GM19043 (cell line): ENCODE data around the gene MYO1B.

Experiments
- ATAC-seq: cut with Tn5 transposase; IDR thresholded peaks from one replicate; pipeline ENCODE4 v1.9.1; 2021; ENCODE audit warnings: low read depth; ENCODE audit not compliant: unreplicated experiment

The MYO1B gene

DNA sequence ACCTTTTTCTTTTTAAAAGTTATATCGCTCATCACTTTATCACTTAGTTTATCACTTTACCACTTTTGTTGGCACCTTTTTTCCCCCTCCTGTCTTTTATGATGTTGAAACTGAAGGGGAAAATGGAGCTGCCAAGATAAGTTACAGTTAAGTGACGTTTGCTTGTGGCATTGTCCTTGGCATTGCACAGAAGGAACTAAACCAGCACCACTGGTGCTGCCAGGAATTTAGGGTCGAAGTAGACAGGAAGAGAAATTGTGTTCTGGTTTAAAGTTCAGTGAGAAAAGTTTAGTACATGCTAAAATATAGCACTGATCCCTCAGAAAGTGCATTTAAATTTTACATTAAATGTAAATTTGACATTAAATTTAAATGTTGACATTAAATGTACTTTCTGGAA, 49.9 kb downstream of the MYO1B start:
- ATAC-seq, result no peak

DNA sequence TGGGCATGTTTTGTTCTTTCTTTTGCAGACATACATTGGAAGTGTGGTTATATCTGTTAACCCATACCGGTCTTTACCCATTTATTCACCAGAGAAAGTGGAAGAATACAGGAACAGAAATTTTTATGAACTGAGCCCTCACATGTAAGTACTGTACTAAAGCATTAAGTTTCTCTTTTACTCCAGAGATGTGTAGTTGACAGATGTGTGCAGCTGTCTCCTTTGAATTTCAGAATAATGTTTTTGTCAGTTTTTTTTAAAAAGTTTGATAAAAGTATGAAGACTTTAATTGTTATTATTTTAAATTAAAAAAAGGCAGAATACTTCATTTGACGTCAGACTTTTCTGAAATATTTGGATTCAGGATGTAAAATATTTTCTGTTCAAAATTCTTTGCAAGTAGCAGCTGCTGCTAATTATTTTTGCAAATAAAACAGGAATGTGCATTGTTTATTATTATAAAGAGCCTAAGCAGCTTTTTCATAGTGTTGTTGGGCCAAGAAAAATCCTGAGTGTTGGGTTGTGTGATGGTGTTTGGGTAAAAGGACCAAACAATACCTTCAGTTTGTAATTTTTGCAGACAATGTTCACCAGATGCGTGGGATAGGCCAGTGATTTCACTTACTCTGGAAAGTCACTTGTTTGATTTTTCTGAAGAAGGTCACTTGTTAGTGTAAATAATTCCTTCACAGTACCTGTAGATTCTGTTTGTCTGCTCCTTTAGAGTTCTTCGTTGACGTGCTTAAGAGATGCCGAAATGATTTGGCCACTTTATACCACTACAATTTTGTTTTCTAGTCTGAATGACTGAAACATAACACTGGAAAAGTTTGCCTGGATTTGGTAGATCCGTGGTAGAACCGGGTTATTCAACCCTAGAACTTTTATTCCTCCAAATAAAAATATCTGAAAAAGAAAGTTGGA, 51.1 kb downstream of the MYO1B start:
- ATAC-seq, result no peak

DNA sequence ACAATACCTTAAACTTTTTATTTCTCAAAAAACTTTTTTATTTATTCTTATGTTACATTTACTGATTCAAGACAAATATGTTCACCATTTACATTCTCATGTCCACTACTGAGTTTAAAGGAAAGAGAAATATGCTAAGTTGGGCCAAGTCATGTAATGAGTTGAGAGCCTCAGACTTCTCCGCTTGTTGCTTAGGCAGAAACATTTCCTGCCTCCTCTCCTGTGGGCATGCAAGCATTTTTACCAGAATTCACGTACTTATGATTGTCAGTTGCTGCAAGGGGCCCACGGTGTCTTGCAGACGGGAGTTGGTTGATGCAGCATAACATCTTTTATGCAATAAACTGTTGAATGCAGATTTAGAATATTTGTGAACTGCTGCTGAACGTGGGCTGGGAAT, 51.8 kb downstream of the MYO1B start:
- no peak for ATAC-seq

DNA sequence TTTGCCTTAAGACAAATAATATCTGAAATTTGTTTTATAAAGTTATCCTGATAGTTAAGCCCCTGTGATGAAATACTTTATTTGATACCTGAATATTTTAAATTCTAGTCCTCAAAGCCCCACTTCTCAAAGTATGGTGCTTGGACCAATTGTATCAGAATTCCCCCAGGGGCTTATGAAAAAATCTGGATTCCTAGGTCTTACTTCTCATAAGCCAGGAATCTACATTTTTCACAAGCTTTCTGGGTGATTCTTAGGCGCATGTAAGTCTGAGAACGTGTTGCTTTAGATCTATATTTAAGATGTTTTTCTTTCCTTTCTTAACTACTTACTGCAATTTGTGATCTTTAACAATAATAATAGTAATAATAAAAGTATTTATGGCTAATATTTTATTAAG, 53.1 kb downstream of the MYO1B start:
- no peak for ATAC-seq

DNA sequence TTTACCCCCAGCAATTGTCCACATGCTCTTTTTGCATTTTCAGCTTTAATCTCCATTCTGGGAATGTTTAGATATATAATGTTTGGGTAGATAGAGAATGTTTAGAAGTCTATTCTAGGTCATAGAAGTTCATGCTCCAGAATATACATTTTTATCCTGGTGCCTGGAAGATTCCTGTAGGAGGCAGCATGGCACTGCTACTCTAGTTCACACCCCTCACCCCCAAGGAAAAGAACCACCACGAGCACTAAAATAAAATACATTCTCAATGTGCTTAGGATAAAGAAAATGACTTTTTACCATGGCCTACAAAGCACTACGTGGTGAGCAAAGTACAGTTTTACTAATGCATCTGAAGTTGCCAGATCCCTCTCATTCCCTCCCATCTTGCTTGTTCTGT, 53.8 kb downstream of the MYO1B start:
- no peak for ATAC-seq

DNA sequence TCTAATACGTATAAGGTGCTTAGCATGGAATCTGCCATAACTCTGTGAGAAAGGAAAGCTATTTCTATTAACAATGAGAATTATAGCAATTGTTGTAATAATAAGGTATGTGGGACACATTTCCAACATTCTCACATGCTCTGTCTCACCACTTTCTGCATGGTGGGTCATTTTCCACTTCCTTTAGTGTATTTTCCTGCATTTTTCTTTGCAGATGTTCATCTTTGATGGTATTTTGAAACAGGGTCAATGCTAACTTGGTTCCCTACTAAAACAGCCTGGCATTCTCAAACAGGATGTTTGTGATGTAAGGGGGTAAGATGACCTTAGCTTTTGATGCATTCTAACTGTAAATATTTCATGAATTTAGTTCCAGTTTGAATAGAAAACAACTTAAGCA, 54.7 kb downstream of the MYO1B start:
- ATAC-seq, result no peak

DNA sequence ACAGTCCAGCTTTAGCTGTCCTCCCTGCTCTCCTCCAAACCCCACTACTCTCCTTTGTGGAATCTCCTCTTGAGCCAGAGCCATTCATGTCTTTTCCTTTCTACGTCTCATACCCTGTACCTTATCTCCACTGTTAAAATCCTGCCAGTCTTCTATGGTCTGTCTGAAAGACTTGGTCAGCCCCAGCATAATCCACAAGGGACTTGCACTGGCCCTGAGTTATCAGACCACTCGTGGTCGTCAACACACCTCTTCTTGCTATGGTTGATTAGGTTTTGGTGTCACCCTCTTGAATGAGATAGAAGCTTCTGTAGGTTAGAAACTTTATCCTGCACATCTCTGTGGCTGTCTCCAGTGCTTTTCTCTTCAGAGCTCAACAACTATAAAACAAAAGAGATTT, 56.8 kb downstream of the MYO1B start:
- no peak for ATAC-seq

DNA sequence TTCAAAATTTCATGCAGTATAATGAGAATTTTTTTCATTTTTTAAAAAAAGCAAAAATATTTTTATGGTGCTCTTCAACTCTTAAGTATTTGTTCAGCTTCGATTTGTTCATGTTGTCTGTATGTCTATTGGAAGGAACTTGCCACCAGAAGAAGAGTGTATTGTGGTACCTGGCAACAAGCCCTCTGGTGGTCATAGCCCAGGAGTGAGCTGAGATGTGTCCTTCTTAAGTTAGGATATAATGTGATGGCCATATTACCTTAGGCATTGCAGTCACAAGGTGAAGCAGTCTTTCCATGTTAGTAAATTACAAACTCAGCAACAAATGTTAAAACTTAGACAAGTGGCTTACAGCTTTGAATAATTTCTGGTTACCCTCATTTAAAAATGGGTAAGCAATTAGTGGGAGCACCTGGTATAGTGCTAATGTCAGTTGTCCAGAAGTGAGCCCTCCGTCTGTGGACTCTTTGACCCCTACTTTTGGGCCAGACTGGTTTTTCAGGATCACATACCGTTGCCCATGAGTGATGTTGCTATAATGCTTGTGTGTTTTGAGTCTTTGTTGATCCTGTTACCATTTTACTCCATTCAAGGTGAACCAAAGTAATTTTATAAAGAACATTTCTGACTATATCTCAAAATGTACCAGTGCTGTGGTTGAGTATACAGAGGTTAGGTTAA, 57.4 kb downstream of the MYO1B start:
- ATAC-seq, result no peak

DNA sequence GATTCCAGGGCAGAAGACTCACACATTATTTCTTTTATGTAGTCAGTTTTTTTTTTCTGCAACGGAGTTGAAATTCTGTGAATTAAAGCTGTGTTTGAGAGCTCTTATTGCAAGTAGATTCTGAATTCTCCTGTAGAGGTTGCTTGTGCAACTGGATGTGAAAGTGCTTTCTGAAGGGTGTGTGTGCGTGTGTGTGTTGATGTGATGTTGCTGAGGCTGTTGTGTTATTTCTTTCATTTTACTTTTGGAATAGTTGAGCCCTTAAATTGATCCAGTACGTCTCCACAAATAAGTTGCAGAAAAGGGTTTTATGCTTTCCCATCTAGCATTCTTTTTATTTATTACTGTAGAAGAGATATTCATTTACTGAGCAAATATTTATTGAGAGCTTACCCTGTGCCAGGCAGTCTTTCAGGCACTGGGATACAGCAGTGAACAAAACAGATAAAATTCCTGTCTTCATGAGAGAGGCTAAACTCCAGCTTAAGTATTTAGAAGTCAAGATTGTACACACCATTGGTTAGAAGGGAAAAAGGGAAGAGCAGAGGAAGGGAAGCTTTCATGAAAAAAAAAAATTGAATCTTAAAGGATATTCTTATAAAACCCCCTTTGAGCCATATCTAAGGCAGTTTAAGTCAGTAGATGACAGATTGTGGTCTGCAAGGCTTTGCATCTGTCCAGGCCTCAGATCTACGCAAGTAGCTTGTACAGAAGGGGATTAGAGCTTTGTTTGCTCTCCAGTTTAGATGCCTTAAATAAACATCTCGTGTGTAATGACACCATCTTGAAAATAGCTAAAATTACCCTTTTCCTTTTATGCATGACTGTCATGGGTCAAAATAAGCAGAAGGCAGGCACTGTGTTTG, 58.2 kb downstream of the MYO1B start:
- no peak for ATAC-seq

DNA sequence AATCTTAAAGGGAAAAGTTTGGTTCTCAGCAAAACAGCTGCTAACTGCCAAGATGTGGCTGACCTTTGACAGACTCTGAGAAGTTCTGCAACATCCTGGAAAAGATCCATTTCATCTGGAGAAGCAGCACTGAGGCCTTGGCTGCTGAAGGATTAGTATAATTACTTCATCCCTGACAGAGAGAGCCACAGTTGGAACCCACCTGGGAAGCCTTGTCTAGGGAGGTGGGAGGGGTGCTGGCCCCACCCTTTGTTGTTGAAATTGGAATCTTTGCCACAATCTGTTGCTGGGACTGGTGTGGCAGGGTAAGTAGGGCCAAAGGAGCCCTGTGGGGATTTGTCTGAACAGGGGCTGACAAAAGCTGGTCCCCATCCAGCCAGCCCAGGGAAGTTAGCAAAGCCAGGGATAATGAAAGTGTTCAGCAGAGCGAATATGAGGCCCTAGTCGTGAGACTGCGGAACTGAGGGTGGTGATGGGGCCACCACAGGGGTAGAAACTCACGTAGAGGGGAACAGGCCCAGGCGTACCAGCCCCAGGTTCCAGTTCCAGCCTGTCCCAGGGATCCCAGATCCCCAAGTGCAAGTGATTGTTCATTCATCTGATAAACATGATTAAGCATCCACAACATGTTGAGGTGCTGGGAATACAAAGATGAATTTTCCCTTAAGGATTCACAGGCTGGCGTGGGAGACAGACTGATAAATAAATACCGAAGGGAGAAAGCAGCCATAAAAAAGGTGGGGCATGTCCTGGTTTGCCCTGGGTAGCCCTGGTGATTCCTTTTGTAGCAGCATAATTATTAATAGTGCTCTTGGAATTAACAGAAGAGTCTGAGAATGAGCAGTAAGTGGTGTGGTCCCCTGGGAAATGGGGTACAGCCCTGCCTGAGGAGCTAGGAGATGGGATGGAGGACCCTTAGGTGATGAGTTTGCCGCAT, 60.0 kb downstream of the MYO1B start:
- ATAC-seq, result no peak

DNA sequence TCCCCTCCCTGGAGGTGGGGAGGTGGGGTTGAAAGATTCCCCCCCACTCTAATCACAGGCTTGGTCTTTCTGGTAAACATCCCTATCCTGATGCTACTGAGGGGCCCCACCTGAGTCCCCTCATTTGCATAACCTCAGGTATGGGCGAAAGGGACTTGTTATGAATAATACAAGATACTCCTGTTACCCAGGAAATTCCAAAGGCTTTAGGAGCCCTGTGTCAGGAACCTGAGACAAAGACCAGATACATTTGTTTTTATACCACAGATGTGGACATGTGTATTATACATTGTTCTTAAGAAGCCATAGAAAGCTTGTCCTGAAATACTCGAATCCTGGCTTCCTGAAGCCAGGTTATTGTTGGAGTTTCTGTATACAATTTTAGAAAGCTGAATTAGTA, 62.8 kb downstream of the MYO1B start:
- ATAC-seq, result no peak

DNA sequence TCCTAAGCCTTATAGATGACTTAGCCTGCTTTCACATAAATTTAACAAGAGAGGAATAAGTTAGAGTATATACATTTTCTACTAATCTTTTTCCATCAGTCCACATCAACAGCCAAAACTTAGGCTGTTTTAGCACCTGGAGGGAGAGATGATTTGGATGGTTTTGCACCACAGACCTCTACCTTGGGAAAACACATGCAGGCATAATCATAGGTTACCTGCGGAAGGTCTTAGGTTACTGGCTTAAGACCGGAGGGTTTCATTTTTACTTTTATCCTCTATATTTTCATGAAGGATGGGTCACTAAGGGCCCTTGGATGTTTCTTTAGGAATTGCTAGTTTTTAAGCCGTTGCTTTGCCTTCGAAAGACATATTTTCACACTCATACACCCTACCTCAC, 66.0 kb downstream of the MYO1B start:
- ATAC-seq, result no peak

DNA sequence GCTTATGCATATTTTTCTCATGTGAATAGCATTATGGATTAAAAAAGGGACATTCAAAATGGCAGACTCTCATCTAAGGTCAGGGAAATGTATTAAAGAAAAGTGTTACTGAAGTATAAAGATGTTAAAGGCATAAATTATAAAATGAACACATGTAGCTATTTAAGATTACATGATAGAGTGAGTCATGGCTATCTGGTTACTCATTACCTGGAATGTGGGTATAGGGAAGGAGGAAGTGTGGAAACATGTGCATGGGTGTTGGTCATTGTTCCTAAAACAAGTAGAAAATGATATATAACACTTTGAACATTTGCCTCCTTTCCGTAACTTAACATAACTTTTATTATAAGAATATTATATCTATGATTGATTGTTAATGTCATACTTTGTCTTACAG, 66.4 kb downstream of the MYO1B start:
- no peak for ATAC-seq

DNA sequence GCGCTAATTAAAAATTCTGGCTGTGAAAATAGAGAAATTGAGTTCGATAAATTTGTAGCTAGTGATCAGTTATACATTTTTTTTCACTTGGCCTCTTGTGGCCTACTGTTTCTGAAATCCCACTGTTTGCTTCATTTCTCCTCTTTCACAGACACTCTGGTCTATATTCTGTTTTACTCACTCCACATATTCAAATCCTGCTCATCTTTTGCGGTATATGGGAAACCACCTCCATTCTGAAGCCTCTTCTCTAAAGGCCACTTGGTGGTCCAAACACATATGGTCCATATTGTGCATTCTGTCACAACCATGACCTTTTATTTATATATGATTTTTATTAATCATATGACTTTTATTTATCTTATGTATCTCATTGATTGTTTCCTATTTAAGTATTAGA, 67.0 kb downstream of the MYO1B start:
- ATAC-seq, result no peak

DNA sequence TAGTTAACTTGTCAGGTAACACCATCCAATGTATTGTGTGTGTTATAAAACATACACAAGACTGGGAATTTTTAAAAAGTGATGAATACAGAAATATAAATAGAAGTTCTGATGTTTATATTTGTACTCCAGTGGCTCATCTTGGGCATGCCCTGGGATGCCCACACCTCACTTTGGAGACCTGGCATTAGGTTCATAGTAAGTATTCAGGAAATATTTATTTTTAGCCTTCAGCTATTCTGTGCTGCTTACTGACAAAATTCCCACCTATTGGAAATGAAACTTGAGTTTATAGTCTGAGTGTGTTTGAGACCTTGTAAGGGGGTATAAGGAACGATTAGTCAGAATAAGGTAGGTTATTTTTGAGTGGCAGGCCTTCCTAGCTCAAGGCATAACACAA, 67.5 kb downstream of the MYO1B start:
- no peak for ATAC-seq

DNA sequence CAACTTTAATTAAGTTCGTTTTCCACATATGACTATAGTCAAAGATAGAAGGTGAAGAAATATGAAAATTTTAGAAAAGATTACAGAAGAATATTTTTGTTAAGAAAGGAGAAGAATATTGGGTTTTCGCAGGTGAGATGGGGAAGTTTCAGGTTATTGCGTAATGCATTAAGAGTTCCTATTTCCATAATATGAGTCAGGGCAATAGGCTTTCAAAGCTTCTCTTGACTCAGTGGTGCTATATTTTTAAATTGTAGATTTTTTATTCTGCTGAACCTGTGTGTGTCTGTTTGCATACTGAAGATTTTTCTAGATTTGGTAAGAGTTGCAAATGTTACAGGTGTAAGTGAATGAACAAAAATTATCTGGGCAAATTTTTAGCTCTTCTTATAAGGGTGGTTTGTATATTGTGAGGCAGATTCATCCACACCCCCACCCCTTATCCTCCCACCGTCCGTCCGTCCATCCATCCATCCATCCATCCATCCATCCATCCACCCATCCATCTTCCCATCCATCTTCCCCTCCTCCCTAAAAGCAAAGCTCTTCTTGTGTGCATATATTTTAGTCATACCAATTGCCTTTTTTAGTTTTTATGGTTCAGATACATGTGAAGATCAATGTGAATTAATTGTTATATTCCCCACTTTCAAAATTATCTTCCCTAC, 69.6 kb downstream of the MYO1B start:
- no peak for ATAC-seq

DNA sequence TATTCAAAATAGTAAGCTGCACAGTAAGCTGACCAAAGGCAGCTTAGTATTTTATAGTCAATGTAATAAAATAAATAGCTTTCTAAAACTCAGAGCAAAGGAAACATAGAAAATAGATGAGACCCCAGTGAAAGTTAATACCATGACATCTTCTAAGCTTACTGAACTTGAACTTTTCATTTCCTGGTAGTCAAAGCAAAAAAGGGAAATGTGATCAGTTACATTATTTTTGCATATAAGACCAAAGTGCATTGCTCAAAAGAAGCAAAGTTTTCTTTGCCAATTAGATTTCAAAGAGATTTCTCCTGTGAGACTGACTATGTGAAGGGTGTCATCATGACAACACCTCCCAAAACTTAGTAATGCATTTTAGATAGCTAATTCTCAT, 70.2 kb downstream of the MYO1B start:
- no peak for ATAC-seq

DNA sequence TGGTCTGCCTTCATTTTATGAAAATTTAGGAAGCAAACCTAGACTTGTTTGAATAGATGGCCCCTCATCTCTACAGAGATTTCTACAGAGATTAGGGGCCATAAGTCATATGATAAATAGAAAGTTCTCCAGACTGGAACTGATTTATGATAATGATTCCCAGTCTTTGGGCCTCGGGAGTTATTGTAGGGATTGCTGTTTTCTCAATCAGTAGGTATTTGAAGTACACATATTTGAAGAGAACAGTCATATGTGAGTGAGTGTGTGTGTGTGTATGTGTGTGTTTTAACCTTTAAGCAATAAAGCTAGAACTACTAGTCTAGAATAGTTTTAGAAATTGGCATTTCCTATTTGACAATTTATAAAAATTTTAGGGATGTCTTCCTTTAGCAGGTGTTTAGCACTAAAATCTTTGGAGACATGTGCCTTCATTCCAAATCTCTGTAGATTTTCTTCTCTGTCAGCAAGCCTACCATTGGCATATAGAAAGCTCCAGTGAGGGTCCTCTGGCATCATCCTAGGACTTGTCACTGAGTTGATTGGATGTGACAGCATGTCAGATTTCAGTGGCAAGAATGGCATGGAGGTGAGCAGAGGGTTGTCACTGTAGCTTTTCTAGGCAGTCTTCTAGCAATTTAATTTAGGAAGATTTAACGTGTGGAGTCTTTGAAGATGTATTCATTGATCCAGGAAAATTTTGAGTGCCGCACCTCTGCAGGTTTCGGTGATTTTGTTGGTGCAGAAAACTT, 71.2 kb downstream of the MYO1B start:
- no peak for ATAC-seq
